Tibial nerve (tissue), 4 donors: ENCODE measurements around the gene PAFAH1B1. TPM values are rescaled to one million over a fixed set of nuclear protein-coding genes. Genes with fewer than 3 reads are reported as not detected.
"Not testable (repeated sequence)": the region's sequence is repeated elsewhere in the genome, so short reads cannot be mapped to it uniquely, and the experiment has no call there.

Experiments used
- DNase-seq, 2 donors: peaks; one replicate each; pipeline ENCODE4 v3.0.0-alpha.2; 2019; ENCODE audit warnings: low spot score in 2 of 2
- H3K27ac ChIP-seq, 4 donors: fragments of 200-600 bp; sonication (generic) in 3 of 4; one replicate each; pipeline ENCODE4 v1.5.1; 2017 to 2019; ENCODE audit warnings: mild to moderate bottlenecking in 1 of 4
- H3K27me3 ChIP-seq, 2 donors: fragments of 200-600 bp; sonication (generic) in 1 of 2; one replicate each; pipeline versions ENCODE4 v1.5.1 to v1.6.0; 2017 to 2019
- H3K36me3 ChIP-seq, 3 donors: fragments of 200-600 bp; sonication (generic); one replicate each; pipeline ENCODE4 v1.5.1; 2018 to 2019
- H3K4me1 ChIP-seq, 4 donors: fragments of 200-600 bp; sonication (generic) in 3 of 4; one replicate each; pipeline ENCODE4 v1.5.1; 2017 to 2019
- H3K4me3 ChIP-seq, 4 donors: fragments of 200-600 bp; sonication (generic) in 3 of 4; one replicate each; pipeline ENCODE4 v1.5.1; 2017 to 2019; ENCODE audit warnings: mild to moderate bottlenecking in 1 of 4, moderate library complexity in 1 of 4
- H3K9me3 ChIP-seq, 4 donors: fragments of 200-600 bp; sonication (generic) in 3 of 4; one replicate each; pipeline ENCODE4 v1.5.1; 2017 to 2019
- CTCF ChIP-seq, 5 experiments: fragments of 200-600 bp in 3 of 5; fragments of 450-650 bp in 2 of 5; sonication (generic) in 3 of 5; IDR thresholded peaks; one replicate each; pipeline ENCODE4 v1.5.1; 2016 to 2019; ENCODE audit warnings: antibody characterized with exemption in 5 of 5, mild to moderate bottlenecking in 3 of 5, moderate library complexity in 2 of 5
- EP300 ChIP-seq, 2 donors: sonication (generic); formaldehyde crosslinking; IDR thresholded peaks; one replicate each; pipeline ENCODE4 v1.6.1; 2017; ENCODE audit warnings: antibody characterized with exemption in 2 of 2, mild to moderate bottlenecking in 1 of 2
- POLR2A ChIP-seq, 2 donors: fragments of 450-650 bp; IDR thresholded peaks; one replicate each; pipeline ENCODE4 v1.6.1; 2017; ENCODE audit warnings: antibody characterized with exemption in 2 of 2, mild to moderate bottlenecking in 2 of 2, moderate library complexity in 2 of 2
- WGBS, 2 donors: methylation state at CpG; one replicate each; pipeline ENCODE4 v1.1.5; 2018; 5-methylcytosine and 5-hydroxymethylcytosine counted together
- total RNA-seq, 4 donors: library from RNA; depleted of rRNA; stranded (reverse); fragments of >200 nt; gene quantifications; one replicate each; pipeline ENCODE4 v1.1.0, GENCODE V29; 2016

Gene PAFAH1B1
- total RNA-seq, 4 donors from 2014 or later = 105 to 185 (median 139) TPM

GRCh38 chr17:2695243-2695960, 101.9 kb downstream of the PAFAH1B1 start:
- TF ChIP-seq CTCF (IDR thresholded peaks at IDR 0.05) (no peak), POLR2A (IDR thresholded peaks at IDR 0.05) (no peak), EP300 (IDR thresholded peaks at IDR 0.05) (no peak)
- WGBS, 2 donors = 90% methylated on average over 22 to 27 of the region's 28 CpGs
- no peaks in the 10 kb centered on the region for H3K27me3 ChIP-seq
- H3K27ac ChIP-seq = no peak overlapping the region
- no peak overlapping the region for H3K4me3 ChIP-seq
- H3K36me3 ChIP-seq = peaks cover 0 to 100% (median 42%) of the 10 kb centered on the region in 3 donors
- DNase-seq = no peak
- no peaks in the 10 kb centered on the region for H3K9me3 ChIP-seq
- H3K4me1 ChIP-seq = peaks cover 0 to 1% (median 0%) of the 10 kb centered on the region in 4 donors

DNA sequence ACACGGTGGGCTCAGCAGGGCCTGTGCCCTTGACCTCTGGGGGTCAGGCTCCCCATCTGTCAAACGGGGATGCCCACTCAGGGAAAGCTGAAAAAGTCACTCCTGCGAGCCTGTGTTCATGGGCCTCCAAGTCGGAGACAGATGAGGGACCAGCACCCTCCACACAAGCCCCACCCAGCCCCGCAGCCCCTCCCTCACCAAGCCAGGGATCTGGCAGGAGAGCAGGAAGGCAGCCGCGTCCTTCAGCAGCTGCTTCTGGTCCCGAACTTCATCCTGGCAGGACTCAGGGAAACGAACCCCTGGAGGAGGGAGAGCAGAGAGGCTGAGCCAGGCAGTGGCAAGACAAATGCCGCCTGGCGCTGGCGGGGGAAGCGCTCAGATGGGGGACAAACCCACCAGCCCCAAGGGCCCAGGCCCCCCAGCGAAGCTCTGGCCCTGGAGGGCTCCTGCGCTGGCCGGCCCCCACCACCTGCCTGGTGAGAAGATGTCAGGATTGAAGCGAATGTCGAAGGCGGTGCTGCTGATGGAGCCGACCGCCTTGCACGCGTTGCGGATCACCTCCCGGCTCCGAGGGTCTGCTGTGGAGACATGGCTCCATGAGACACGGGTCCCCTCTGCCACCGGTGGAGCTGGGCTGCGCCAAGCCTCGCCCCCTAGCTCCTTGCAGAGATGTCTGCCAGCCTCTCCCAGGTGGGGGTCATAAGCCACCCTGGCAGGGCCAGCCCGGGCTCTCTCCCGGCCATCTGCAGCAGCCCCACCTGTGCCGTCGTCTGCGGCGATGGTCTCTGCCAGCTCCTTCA, 102.7 kb downstream of the PAFAH1B1 start:
- TF ChIP-seq EP300 (IDR thresholded peaks at IDR 0.05) (no peak), POLR2A (IDR thresholded peaks at IDR 0.05) (no peak), CTCF (IDR thresholded peaks at IDR 0.05) (no peak)

GRCh38 chr17:2697611-2698162, 104.2 kb downstream of the PAFAH1B1 start:
- WGBS, 2 donors = 97% methylated on average over 40 of the region's 40 CpGs
- DNase-seq = no peak
- no peaks in the 10 kb centered on the region for H3K4me1 ChIP-seq
- no peak for TF ChIP-seq POLR2A (IDR thresholded peaks at IDR 0.05)
- TF ChIP-seq CTCF (IDR thresholded peaks at IDR 0.05) = no peak
- TF ChIP-seq EP300 (IDR thresholded peaks at IDR 0.05) = no peak
- H3K27me3 ChIP-seq = no peaks in the 10 kb centered on the region
- no peak overlapping the region for H3K4me3 ChIP-seq
- no peak overlapping the region for H3K27ac ChIP-seq
- no peaks in the 10 kb centered on the region for H3K9me3 ChIP-seq
- H3K36me3 ChIP-seq = peaks cover 0 to 100% (median 35%) of the 10 kb centered on the region in 3 donors

More for the DNA sequence above, 102.7 kb downstream of the PAFAH1B1 start:
- no peak for DNase-seq
- Histone ChIP-seq H3K27ac (no peak overlapping the region), H3K36me3 (peaks cover 0 to 100% (median 37%) of the 10 kb centered on the region in 3 donors), H3K9me3 (no peaks in the 10 kb centered on the region), H3K27me3 (no peaks in the 10 kb centered on the region), H3K4me3 (no peak overlapping the region), H3K4me1 (no peaks in the 10 kb centered on the region)
- 90 to 95% methylated on average over 12 to 13 of the region's 36 CpGs for WGBS, 2 donors

- not testable (repeated sequence) for H3K9me3 ChIP-seq, H3K27ac ChIP-seq, H3K4me3 ChIP-seq, H3K27me3 ChIP-seq, H3K4me1 ChIP-seq
- peaks cover 0 to 100% (median 27%) of the 10 kb centered on the region in 3 donors for H3K36me3 ChIP-seq
- peak in 1 of 2 donors; percentile 8 for DNase-seq
- whole genome bisulfite sequencing, 2 donors = 89% methylated on average over 18 of the region's 18 CpGs
These were observed 105.9 kb downstream of the PAFAH1B1 start for GRCh38 chr17:2699216-2699805.

GRCh38 chr17:2700030-2700490, 106.6 kb downstream of the PAFAH1B1 start:
- no peak for TF ChIP-seq POLR2A (IDR thresholded peaks at IDR 0.05)
- no peak for TF ChIP-seq EP300 (IDR thresholded peaks at IDR 0.05)
- no peak for TF ChIP-seq CTCF (IDR thresholded peaks at IDR 0.05)
- H3K9me3 ChIP-seq = no peaks in the 10 kb centered on the region
- no peak overlapping the region for H3K27ac ChIP-seq
- 87 to 89% methylated on average over 10 to 20 of the region's 20 CpGs for WGBS, 2 donors
- H3K27me3 ChIP-seq = no peaks in the 10 kb centered on the region
- H3K36me3 ChIP-seq = peaks cover 0 to 98% (median 21%) of the 10 kb centered on the region in 3 donors
- H3K4me3 ChIP-seq = no peak overlapping the region
- DNase-seq = peak in 1 of 2 donors; percentile 1
- no peaks in the 10 kb centered on the region for H3K4me1 ChIP-seq
